Right lung (tissue), 10 donors: ENCODE data around the gene APCDD1L. TPM values are rescaled to one million over a fixed set of nuclear protein-coding genes. Genes with fewer than 3 reads are reported as not detected.

ENCODE experiments used
- DNase-seq, 2 donors: peaks; one replicate each; pipeline ENCODE4 v3.0.0-alpha.2; 2013
- long read RNA-seq, 8 donors: transcript quantifications; one replicate each; lab custom pipeline, GENCODE V29; 2026
- polyA plus RNA-seq, 5 donors: library from polyadenylated mRNA; unstranded; fragments of 120-200 nt; gene quantifications; one replicate each; pipeline versions ENCODE4 v1.2.1 to v1.2.3, GENCODE V29; 2013; ENCODE audit warnings: inconsistent platforms in 1 of 5, low replicate concordance in 1 of 5; ENCODE audit not compliant: insufficient read length in 5 of 5, insufficient read depth in 1 of 5

Gene APCDD1L
- polyA plus RNA-seq = under 1 TPM in 2 of 5 donors, not detected in 3; 0.07 to 0.21 TPM
- long read RNA-seq, donor 1 = 0 reads
- long read RNA-seq, donor 2 = 0 reads
- long read RNA-seq, donor 3 = 0 reads
- long read RNA-seq, donor 4 = 0 reads
- long read RNA-seq, donor 5 = 0 reads
- long read RNA-seq, donor 6 = 0 reads
- long read RNA-seq, donor 7 = 0 reads
- long read RNA-seq, donor 8 = 0 reads

GRCh38 chr20:58515233-58516212 lies at the start of gene APCDD1L:
TSS of gene APCDD1L (minus strand) at chr20:58515399. CDS start at chr20:58514707, 692 bp downstream.
- DNase-seq = no peak

- DNase-seq = no peak
Measured at GRCh38 chr20:58559368-58559729, 44.1 kb upstream of the APCDD1L start.

GRCh38 chr20:58558486-58559367 lies 43.5 kb upstream of the APCDD1L start:
- no peak for DNase-seq

GRCh38 chr20:58557733-58558342 lies 42.6 kb upstream of the APCDD1L start:
- DNase-seq = no peak

- no peak for DNase-seq
Measured at GRCh38 chr20:58556961-58557360, 41.8 kb upstream of the APCDD1L start.

GRCh38 chr20:58555078-58555765 lies 40.0 kb upstream of the APCDD1L start:
- DNase-seq = no peak

- no peak for DNase-seq
Measured at GRCh38 chr20:58554541-58554940, 39.3 kb upstream of the APCDD1L start.

- DNase-seq = peak; percentile 75 to 80
Measured at GRCh38 chr20:58553841-58554240, 38.6 kb upstream of the APCDD1L start.

- no peak for DNase-seq
Measured at GRCh38 chr20:58553166-58553696, 38.0 kb upstream of the APCDD1L start.

GRCh38 chr20:58552366-58552934 lies 37.3 kb upstream of the APCDD1L start:
- no peak for DNase-seq

GRCh38 chr20:58551631-58552030 lies 36.4 kb upstream of the APCDD1L start:
- no peak for DNase-seq

- peak; percentile 63 to 70 for DNase-seq
Measured at GRCh38 chr20:58550275-58551059, 35.3 kb upstream of the APCDD1L start.

- DNase-seq = no peak
Measured at GRCh38 chr20:58549231-58550209, 34.3 kb upstream of the APCDD1L start.

GRCh38 chr20:58547623-58548475 lies 32.6 kb upstream of the APCDD1L start:
- no peak for DNase-seq

- DNase-seq = no peak
Measured at GRCh38 chr20:58546756-58547622, 31.8 kb upstream of the APCDD1L start.

GRCh38 chr20:58546416-58546711 lies 31.2 kb upstream of the APCDD1L start:
- DNase-seq = no peak
